Loucy (cell line): ENCODE data around the gene CACNA2D3.

ENCODE experiments used
- CTCF ChIP-seq: fragments of 200-600 bp; sonication (generic); conservative IDR thresholded peaks from 2 replicates; pipeline ENCODE4 v1.5.1; 2014; ENCODE audit warnings: mild to moderate bottlenecking, antibody characterized with exemption, low read length
- EZH2phosphoT487 ChIP-seq: fragments of 200-600 bp; IDR thresholded peaks from 2 replicates; pipeline ENCODE4 v1.6.1; 2018; ENCODE audit warnings: antibody characterized with exemption, mild to moderate bottlenecking, moderate library complexity, borderline replicate concordance

GRCh38 chr3:54950391-54951003 is 828.1 kb downstream of the CACNA2D3 start:
- no peak for TF ChIP-seq CTCF
- TF ChIP-seq EZH2phosphoT487, result no peak
